Esophagus mucosa (tissue), 1 donor: Measurements from ENCODE around the gene PSMF1. TPM values are rescaled to one million over a fixed set of nuclear protein-coding genes. Genes with fewer than 3 reads are reported as not detected.

Experiments
- ATAC-seq: fragments of 200-7000 bp; cut with Tn5 transposase; one replicate; pipeline ENCODE4 v1.9.1; 2020
- total RNA-seq: library from RNA; stranded (reverse); gene quantifications from one replicate; pipeline ENCODE4 v1.2.4, GENCODE V29; 2023
- donor health status: DM: yes; HTN: yes; CAD: no.

The PSMF1 gene
- 98.5 TPM for total RNA-seq

GRCh38 chr20:1118336-1119127, at the start of gene PSMF1:
PSMF1 (plus strand) TSS chr20:1118602; CDS start chr20:1118774, 172 bp downstream.
- peak; percentile 98 for ATAC-seq

- ATAC-seq = no peak
Observed at GRCh38 chr20:1072258-1072657, 46.1 kb upstream of the PSMF1 start.

- no peak for ATAC-seq
Observed at GRCh38 chr20:1075616-1076015, 42.8 kb upstream of the PSMF1 start.

GRCh38 chr20:1081891-1082290, 36.5 kb upstream of the PSMF1 start:
- no peak for ATAC-seq

GRCh38 chr20:1083431-1084080, 34.8 kb upstream of the PSMF1 start:
- no peak for ATAC-seq

GRCh38 chr20:1085492-1086276, 32.7 kb upstream of the PSMF1 start:
- ATAC-seq = no peak

GRCh38 chr20:1086277-1087213, 31.9 kb upstream of the PSMF1 start:
- no peak for ATAC-seq

GRCh38 chr20:1087311-1087905, 31.0 kb upstream of the PSMF1 start:
- ATAC-seq = no peak

GRCh38 chr20:1094751-1095150, 23.7 kb upstream of the PSMF1 start:
- no peak for ATAC-seq

- ATAC-seq = no peak
Observed at GRCh38 chr20:1101533-1101932, 16.9 kb upstream of the PSMF1 start.

GRCh38 chr20:1102016-1102415, 16.4 kb upstream of the PSMF1 start:
- no peak for ATAC-seq

- ATAC-seq = no peak
Observed at GRCh38 chr20:1103751-1104150, 14.7 kb upstream of the PSMF1 start.

GRCh38 chr20:1105599-1106194, 12.7 kb upstream of the PSMF1 start:
- no peak for ATAC-seq

- ATAC-seq = no peak
Observed at GRCh38 chr20:1107176-1107575, 11.2 kb upstream of the PSMF1 start.

GRCh38 chr20:1108437-1108920, 9.9 kb upstream of the PSMF1 start:
- ATAC-seq = peak; percentile 80

- ATAC-seq = no peak
Observed at GRCh38 chr20:1112908-1113307, 5.5 kb upstream of the PSMF1 start.

GRCh38 chr20:1118004-1118335, 432 bp upstream of the PSMF1 start:
- ATAC-seq = no peak

GRCh38 chr20:1119128-1119505, 715 bp downstream of the PSMF1 start:
- peak; percentile 17 for ATAC-seq

- ATAC-seq = no peak
Observed at GRCh38 chr20:1119524-1119923, 1.1 kb downstream of the PSMF1 start.

GRCh38 chr20:1121429-1121828, 3.0 kb downstream of the PSMF1 start:
- ATAC-seq = no peak
